ENCODE results near the gene ZBTB46. TPM values are rescaled to one million over a fixed set of nuclear protein-coding genes. Genes with fewer than 3 reads are reported as not detected.
A peak's percentile ranks its signal among the peaks of the same experiment; 100 is the strongest.

Gene ZBTB46
- total and polyA plus RNA-seq, 2 experiments from 2014 or later = 2.0 to 4.0 TPM

DNA sequence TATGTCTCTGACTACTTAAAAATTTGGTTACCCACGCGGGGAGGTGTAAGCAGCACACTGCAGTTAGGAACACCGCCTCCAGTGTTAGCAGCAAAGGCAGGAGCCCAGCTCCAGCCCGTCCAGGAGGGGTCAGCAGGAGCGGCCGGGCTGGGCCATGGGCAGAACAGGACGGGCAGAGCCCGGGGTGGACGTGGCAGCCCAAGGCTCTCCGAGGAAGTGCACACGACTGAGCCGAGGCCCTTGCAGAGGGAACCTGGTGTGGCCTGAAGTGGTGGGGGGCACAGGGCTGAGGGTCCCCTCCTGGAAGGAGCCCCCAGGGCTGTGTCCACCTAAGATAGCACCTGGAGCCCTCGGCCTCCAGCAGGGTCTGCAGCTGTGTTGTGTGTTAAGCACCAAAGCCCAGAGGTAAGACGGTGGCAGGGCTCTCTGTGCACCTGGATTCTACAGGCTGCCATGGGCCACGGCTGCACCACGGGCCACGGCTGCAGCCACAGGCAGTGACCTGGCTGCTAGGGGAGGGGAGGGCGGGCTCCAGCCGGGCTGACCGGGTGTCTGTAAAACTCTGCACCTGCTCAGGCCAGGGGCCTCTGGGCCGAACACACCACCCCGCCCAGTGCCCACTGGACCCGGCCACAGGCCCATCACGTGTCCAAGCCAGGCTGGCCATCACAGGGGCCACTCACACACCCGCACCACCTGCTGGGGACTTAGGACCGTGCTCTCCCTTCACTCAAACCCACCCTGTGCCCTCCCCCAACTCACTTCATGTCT lies 84.9 kb downstream of the ZBTB46 start:
- no peaks in the 10 kb centered on the region for H3K36me3 ChIP-seq (replicated peaks; ENCODE audit: insufficient read depth, low read depth)
- no peak for TF ChIP-seq EZH2phosphoT487 (IDR thresholded peaks at IDR 0.05; ENCODE audit: low read depth, severe bottlenecking, unreplicated experiment)
- no peak for TF ChIP-seq EZH2 (IDR thresholded peaks at IDR 0.05; ENCODE audit: borderline replicate concordance)
- TF ChIP-seq, protein P1, sequence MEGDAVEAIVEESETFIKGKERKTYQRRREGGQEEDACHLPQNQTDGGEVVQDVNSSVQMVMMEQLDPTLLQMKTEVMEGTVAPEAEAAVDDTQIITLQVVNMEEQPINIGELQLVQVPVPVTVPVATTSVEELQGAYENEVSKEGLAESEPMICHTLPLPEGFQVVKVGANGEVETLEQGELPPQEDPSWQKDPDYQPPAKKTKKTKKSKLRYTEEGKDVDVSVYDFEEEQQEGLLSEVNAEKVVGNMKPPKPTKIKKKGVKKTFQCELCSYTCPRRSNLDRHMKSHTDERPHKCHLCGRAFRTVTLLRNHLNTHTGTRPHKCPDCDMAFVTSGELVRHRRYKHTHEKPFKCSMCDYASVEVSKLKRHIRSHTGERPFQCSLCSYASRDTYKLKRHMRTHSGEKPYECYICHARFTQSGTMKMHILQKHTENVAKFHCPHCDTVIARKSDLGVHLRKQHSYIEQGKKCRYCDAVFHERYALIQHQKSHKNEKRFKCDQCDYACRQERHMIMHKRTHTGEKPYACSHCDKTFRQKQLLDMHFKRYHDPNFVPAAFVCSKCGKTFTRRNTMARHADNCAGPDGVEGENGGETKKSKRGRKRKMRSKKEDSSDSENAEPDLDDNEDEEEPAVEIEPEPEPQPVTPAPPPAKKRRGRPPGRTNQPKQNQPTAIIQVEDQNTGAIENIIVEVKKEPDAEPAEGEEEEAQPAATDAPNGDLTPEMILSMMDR (IDR thresholded peaks at IDR 0.05; ENCODE audit: poor library complexity) = no peak
- 91% methylated on average over 22 of the region's 26 CpGs for WGBS (ENCODE audit: low lambda C conversion rate, missing lambda C conversion rate)
- H3K4me3 ChIP-seq = no peak overlapping the region
- no peaks in the 10 kb centered on the region for H3K9me2 ChIP-seq (replicated peaks; ENCODE audit: insufficient read depth)
- no peaks in the 10 kb centered on the region for H3K27me3 ChIP-seq
- H3K79me2 ChIP-seq = peaks cover 6% of the 10 kb centered on the region
- no peaks in the 10 kb centered on the region for H4K20me1 ChIP-seq (ENCODE audit: insufficient read depth, poor library complexity, severe bottlenecking)
- peak; percentile 3 for DNase-seq (ENCODE audit: low spot score)
- H3K27ac ChIP-seq = no peak overlapping the region
- peaks cover 8% of the 10 kb centered on the region for H3K4me1 ChIP-seq (ENCODE audit: insufficient read depth)
- no peak overlapping the region for H3K4me2 ChIP-seq
- no peaks in the 10 kb centered on the region for H3K9me3 ChIP-seq (ENCODE audit: low read depth)
- no peak overlapping the region for H2AFZ ChIP-seq

DNA sequence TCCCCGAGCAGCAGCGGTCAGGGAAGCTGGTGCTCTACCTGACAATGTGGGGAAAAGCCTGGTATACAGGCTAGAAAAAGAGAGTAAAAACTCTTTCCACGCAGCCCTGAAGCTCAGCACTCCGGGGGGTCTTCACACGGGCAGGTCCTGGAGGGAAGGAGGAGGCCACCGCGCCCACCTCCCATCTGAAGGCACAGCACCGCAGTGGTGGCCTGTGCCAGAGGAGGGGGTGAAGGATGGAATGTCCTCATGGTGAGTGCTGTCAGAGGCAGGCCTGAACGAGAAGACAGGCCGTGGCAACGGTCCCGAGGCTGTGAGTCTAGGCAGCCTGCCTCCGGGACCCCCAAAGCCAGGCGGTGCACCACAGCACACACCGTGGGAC lies 85.6 kb downstream of the ZBTB46 start:
- TF ChIP-seq, protein P1 (IDR thresholded peaks at IDR 0.05; ENCODE audit: poor library complexity) = no peak
- TF ChIP-seq EZH2phosphoT487 (IDR thresholded peaks at IDR 0.05; ENCODE audit: low read depth, severe bottlenecking, unreplicated experiment) (no peak), EZH2 (IDR thresholded peaks at IDR 0.05; ENCODE audit: borderline replicate concordance) (no peak)
- H3K4me2 ChIP-seq = no peak overlapping the region
- peaks cover 10% of the 10 kb centered on the region for H3K4me1 ChIP-seq (ENCODE audit: insufficient read depth)
- H3K9me2 ChIP-seq (replicated peaks; ENCODE audit: insufficient read depth) = no peaks in the 10 kb centered on the region
- H3K4me3 ChIP-seq = no peak overlapping the region
- no peaks in the 10 kb centered on the region for H3K36me3 ChIP-seq (replicated peaks; ENCODE audit: insufficient read depth, low read depth)
- no peaks in the 10 kb centered on the region for H3K27me3 ChIP-seq
- no peak for DNase-seq (ENCODE audit: low spot score)
- no peaks in the 10 kb centered on the region for H3K9me3 ChIP-seq (ENCODE audit: low read depth)
- H3K27ac ChIP-seq = no peak overlapping the region
- peaks cover 6% of the 10 kb centered on the region for H3K79me2 ChIP-seq
- no peak overlapping the region for H2AFZ ChIP-seq
- H4K20me1 ChIP-seq (ENCODE audit: insufficient read depth, poor library complexity, severe bottlenecking) = no peaks in the 10 kb centered on the region
- 85% methylated on average over 15 of the region's 15 CpGs for WGBS (ENCODE audit: low lambda C conversion rate, missing lambda C conversion rate)

DNA sequence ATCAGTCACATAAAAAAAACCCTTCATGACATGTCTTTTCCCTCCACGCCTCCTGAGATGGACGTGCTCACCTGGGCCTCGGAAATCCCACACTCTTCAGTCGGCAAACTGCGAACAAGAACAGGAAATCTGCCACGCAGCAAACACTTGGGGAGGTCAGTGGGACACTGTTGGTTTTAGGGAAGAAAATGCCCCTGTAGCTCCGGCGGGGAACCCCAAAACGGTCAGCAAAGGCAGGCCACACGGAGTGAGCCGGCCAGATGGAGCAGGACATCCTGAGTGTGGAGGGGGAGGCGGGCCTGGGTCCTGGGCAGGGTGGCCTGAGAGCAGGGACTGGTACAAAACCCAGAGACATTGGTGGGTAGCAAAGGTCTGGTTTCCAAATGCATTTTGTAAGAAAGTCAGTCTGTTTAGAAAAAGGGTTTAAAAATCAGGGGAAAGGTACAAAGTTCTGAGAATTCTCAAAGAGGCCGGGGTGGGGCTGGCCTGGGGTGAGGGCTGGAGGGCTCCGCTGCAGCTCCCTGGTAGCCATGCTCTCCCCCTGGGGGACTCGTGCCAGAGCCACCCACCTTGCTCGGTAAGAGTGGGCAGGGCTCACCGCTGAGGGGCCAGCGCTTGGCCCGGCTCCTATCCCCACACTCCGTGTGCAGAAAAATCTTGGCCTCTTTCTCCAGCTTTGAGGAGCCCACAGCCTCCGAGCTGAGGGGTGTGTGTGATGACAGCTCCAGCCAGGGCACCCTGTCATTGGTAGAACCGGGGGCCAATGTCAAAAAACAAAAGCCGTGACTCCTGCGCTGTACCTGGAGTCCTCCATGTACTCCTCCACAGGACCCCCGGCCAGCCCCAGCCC lies 86.3 kb downstream of the ZBTB46 start:
- TF ChIP-seq, protein P1 (IDR thresholded peaks at IDR 0.05; ENCODE audit: poor library complexity) = no peak
- no peak for TF ChIP-seq EZH2phosphoT487 (IDR thresholded peaks at IDR 0.05; ENCODE audit: low read depth, severe bottlenecking, unreplicated experiment)
- no peak for TF ChIP-seq EZH2 (IDR thresholded peaks at IDR 0.05; ENCODE audit: borderline replicate concordance)
- DNase-seq (ENCODE audit: low spot score) = no peak
- H4K20me1 ChIP-seq (ENCODE audit: insufficient read depth, poor library complexity, severe bottlenecking) = no peaks in the 10 kb centered on the region
- no peaks in the 10 kb centered on the region for H3K9me2 ChIP-seq (replicated peaks; ENCODE audit: insufficient read depth)
- H3K27me3 ChIP-seq = no peaks in the 10 kb centered on the region
- peaks cover 6% of the 10 kb centered on the region for H3K79me2 ChIP-seq
- H3K4me2 ChIP-seq = no peak overlapping the region
- H2AFZ ChIP-seq = no peak overlapping the region
- H3K4me3 ChIP-seq = no peak overlapping the region
- H3K36me3 ChIP-seq (replicated peaks; ENCODE audit: insufficient read depth, low read depth) = no peaks in the 10 kb centered on the region
- WGBS (ENCODE audit: low lambda C conversion rate, missing lambda C conversion rate) = 93% methylated on average over 23 of the region's 25 CpGs
- no peak overlapping the region for H3K27ac ChIP-seq
- peaks cover 10% of the 10 kb centered on the region for H3K4me1 ChIP-seq (ENCODE audit: insufficient read depth)
- H3K9me3 ChIP-seq (ENCODE audit: low read depth) = no peaks in the 10 kb centered on the region

Measured in hepatocyte (in vitro differentiated cells).